Hepatocyte (in vitro differentiated cells): Measurements from ENCODE around the gene TMBIM4. TPM values are rescaled to one million over a fixed set of nuclear protein-coding genes. Genes with fewer than 3 reads are reported as not detected.
A peak's percentile ranks its signal among the peaks of the same experiment; 100 is the strongest.

Experiments
- DNase-seq: peaks from one replicate; pipeline ENCODE4 v3.0.0-alpha.2; 2016; ENCODE audit warnings: low spot score
- H2AFZ ChIP-seq: fragments of 200-600 bp; sonication (generic); 2 replicates; pipeline ENCODE4 v1.6.0; 2016; ENCODE audit warnings: antibody characterized with exemption, mild to moderate bottlenecking
- H3K27ac ChIP-seq: fragments of 200-600 bp; sonication (generic); 2 replicates; pipeline ENCODE4 v1.5.1; 2016; ENCODE audit warnings: mild to moderate bottlenecking
- H3K27me3 ChIP-seq: fragments of 200-600 bp; sonication (generic); 2 replicates; pipeline ENCODE4 v1.6.1; 2016
- H3K36me3 ChIP-seq: fragments of 200-600 bp; sonication (generic); replicated peaks from 2 replicates; pipeline ENCODE4 v1.5.1; 2016; ENCODE audit warnings: low read depth; ENCODE audit not compliant: insufficient read depth
- H3K4me1 ChIP-seq: fragments of 200-600 bp; sonication (generic); 2 replicates; pipeline ENCODE4 v1.5.1; 2016; ENCODE audit warnings: mild to moderate bottlenecking, moderate library complexity; ENCODE audit not compliant: insufficient read depth
- H3K4me2 ChIP-seq: fragments of 200-600 bp; sonication (generic); 2 replicates; pipeline ENCODE4 v1.6.0; 2016
- H3K4me3 ChIP-seq: fragments of 200-600 bp; sonication (generic); 2 replicates; pipeline ENCODE4 v1.5.1; 2016; ENCODE audit warnings: mild to moderate bottlenecking
- H3K79me2 ChIP-seq: fragments of 200-600 bp; sonication (generic); 2 replicates; pipeline ENCODE4 v1.6.0; 2017; ENCODE audit warnings: mild to moderate bottlenecking
- H3K9me2 ChIP-seq: fragments of 200-600 bp; sonication (generic); replicated peaks from 2 replicates; pipeline ENCODE4 v1.6.0; 2017; ENCODE audit warnings: mild to moderate bottlenecking; ENCODE audit not compliant: insufficient read depth
- H3K9me3 ChIP-seq: fragments of 200-600 bp; sonication (generic); 2 replicates; pipeline ENCODE4 v1.5.1; 2016; ENCODE audit warnings: low read depth, mild to moderate bottlenecking
- H4K20me1 ChIP-seq: fragments of 200-600 bp; sonication (generic); 2 replicates; pipeline ENCODE4 v1.6.0; 2016; ENCODE audit warnings: mild to moderate bottlenecking; ENCODE audit not compliant: insufficient read depth, poor library complexity, severe bottlenecking
- CTCF ChIP-seq: fragments of 200-600 bp; sonication (generic); IDR thresholded peaks from 2 replicates; pipeline ENCODE4 v1.5.1; 2016; ENCODE audit warnings: antibody characterized with exemption, mild to moderate bottlenecking; ENCODE audit not compliant: poor library complexity
- EZH2 ChIP-seq: fragments of 200-600 bp; sonication (generic); IDR thresholded peaks from 2 replicates; pipeline ENCODE4 v1.6.1; 2016; ENCODE audit warnings: antibody characterized with exemption, mild to moderate bottlenecking, borderline replicate concordance
- EZH2phosphoT487 ChIP-seq: fragments of 200-600 bp; sonication (generic); IDR thresholded peaks from one replicate; pipeline ENCODE4 v1.6.1; 2018; ENCODE audit warnings: antibody characterized with exemption, mild to moderate bottlenecking, low read depth, moderate library complexity; ENCODE audit not compliant: unreplicated experiment, severe bottlenecking
- WGBS: methylation state at CpG from one replicate; pipeline ENCODE4 v1.1.6; 2016; ENCODE audit warnings: low lambda C conversion rate; ENCODE audit errors: missing lambda C conversion rate; 5-methylcytosine and 5-hydroxymethylcytosine counted together
- polyA plus RNA-seq: library from polyadenylated mRNA; unstranded; fragments of >200 nt; fragmentation: Nextera tagmentation; extraction: Ambion mirVana; gene quantifications from 2 replicates; pipeline ENCODE4 v1.2.1, GENCODE V29; 2016
- total RNA-seq: library from RNA; depleted of rRNA; stranded (reverse); fragments of >200 nt; gene quantifications from 2 replicates; pipeline ENCODE4 v1.2.3, GENCODE V29; 2014

The TMBIM4 gene
- total and polyA plus RNA-seq, 2 experiments from 2014 or later: 156 to 212 TPM

- peak overlapping the region; percentile 25 for H3K4me2 ChIP-seq
- TF ChIP-seq EZH2: no peak
- TF ChIP-seq CTCF: peak; percentile 86
- DNase-seq: peak; percentile 77
- H2AFZ ChIP-seq: no peak overlapping the region
- no peaks in the 10 kb centered on the region for H3K9me3 ChIP-seq
- no peak overlapping the region for H3K4me3 ChIP-seq
- no peaks in the 10 kb centered on the region for H4K20me1 ChIP-seq
- H3K9me2 ChIP-seq: no peaks in the 10 kb centered on the region
- H3K4me1 ChIP-seq: no peaks in the 10 kb centered on the region
- 34% methylated on average over 10 of the region's 10 CpGs for WGBS
- H3K27ac ChIP-seq: no peak overlapping the region
- no peaks in the 10 kb centered on the region for H3K36me3 ChIP-seq
- H3K27me3 ChIP-seq: no peaks in the 10 kb centered on the region
- no peaks in the 10 kb centered on the region for H3K79me2 ChIP-seq
Measured at GRCh38 chr12:66087365-66087943, 82.3 kb downstream of the TMBIM4 start.

- H3K4me1 ChIP-seq: no peaks in the 10 kb centered on the region
- H3K4me2 ChIP-seq: no peak overlapping the region
Measured at GRCh38 chr12:66085998-66086397, 83.8 kb downstream of the TMBIM4 start.

More at GRCh38 chr12:66085998-66086397, 83.8 kb downstream of the TMBIM4 start:
- no peak for TF ChIP-seq CTCF
- no peak for TF ChIP-seq EZH2
- TF ChIP-seq EZH2phosphoT487: no peak
- DNase-seq: no peak
- Histone ChIP-seq H3K27ac (no peak overlapping the region), H3K4me3 (no peak overlapping the region), H3K79me2 (no peaks in the 10 kb centered on the region), H3K9me2 (no peaks in the 10 kb centered on the region), H3K27me3 (no peaks in the 10 kb centered on the region), H3K9me3 (no peaks in the 10 kb centered on the region), H2AFZ (no peak overlapping the region), H4K20me1 (no peaks in the 10 kb centered on the region), H3K36me3 (no peaks in the 10 kb centered on the region)
- WGBS: 83% methylated on average over 2 of the region's 2 CpGs

Other genes starting within 250 kb of the TMBIM4 start
- gene LLPH, start 39.2 kb downstream of the TMBIM4 start, total RNA-seq: 17.4 and 20.3 TPM in 2 replicates
- gene LLPH, start 39.2 kb downstream of the TMBIM4 start, polyA plus RNA-seq: 41.1 and 41.4 TPM in 2 replicates
- gene IRAK3, start 19.2 kb upstream of the TMBIM4 start, total RNA-seq: 7.5 and 8.6 TPM in 2 replicates
- gene IRAK3, start 19.2 kb upstream of the TMBIM4 start, polyA plus RNA-seq: 1.2 and 1.8 TPM in 2 replicates
- 4.6 and 5.8 TPM in 2 replicates for gene HELB, start 132.5 kb upstream of the TMBIM4 start, total RNA-seq
- gene HELB, start 132.5 kb upstream of the TMBIM4 start, polyA plus RNA-seq: 1.5 and 2.3 TPM in 2 replicates